8988T (cell line): ENCODE data around the gene TMEM269.
A peak's percentile ranks its signal among the peaks of the same experiment; 100 is the strongest.
"Not testable (repeated sequence)": the region's sequence is repeated elsewhere in the genome, so short reads cannot be mapped to it uniquely, and the experiment has no call there.

Experiments used
- DNase-seq: peaks from one replicate; pipeline ENCODE4 v3.0.0; 2011

The TMEM269 gene

DNA sequence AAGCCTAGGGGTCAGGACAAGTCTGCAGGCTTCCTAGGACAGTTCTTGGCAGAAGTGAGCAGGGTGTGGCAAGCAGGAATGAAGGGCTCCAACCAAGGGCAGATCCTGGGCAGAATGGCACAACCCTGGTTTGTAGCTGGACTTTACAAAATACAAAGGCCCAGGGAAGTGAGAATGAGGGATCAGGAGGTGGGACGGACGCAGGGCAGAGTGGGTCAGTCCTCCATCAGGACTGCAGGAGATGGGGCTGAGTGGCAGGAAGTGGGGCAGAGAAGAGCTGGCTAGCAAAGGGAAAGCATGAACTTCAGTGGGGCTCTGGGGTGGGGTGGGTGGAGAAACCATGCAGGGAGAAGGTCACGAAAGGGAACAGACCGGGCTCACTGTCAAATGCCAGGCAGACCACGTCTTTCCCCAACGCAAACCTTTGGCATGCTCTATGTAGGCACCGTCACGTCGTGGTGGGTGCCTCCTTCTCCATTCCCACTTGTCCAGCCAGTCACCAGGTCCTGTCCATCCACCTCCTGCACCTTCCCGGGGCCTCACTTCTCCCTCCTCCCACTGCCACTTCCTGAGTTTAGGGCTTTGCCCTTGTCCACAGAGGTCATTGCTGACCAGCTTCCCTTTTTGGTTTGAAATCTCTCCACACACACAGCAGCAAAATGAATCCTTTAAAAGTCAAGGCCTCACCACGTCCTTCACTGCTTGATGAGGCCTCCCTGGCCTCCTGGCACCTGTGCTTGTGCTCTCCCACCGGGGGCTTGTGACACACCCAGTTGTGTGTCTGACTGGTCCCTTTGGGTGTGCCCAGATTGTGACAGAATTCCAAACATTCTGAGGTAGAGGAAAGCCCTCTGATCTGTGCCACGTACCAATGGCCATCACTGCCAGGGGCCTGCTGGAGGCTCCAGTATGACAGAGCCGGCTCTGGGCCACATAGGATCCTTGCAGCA lies 36.1 kb upstream of the TMEM269 start:
- no peak for DNase-seq

DNA sequence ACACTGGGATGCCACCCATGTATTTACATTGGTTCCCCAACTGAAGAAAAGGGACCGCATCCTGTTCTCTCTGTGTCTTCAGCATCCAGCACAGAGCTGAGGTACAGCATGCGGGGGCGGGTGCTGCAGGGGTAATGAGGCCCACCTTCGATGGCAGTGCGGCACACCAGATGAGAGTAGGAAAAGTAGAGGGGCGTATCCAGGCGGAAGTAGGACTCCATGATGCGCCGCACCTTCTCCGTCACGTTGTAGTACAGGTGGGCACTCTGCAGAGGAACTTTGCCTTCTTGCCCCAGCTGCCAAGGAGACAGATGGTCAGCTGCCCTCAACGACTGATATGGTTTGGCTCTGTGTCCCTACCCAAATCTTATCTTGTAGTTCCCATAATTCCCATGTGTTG lies 34.8 kb upstream of the TMEM269 start:
- DNase-seq: no peak

DNA sequence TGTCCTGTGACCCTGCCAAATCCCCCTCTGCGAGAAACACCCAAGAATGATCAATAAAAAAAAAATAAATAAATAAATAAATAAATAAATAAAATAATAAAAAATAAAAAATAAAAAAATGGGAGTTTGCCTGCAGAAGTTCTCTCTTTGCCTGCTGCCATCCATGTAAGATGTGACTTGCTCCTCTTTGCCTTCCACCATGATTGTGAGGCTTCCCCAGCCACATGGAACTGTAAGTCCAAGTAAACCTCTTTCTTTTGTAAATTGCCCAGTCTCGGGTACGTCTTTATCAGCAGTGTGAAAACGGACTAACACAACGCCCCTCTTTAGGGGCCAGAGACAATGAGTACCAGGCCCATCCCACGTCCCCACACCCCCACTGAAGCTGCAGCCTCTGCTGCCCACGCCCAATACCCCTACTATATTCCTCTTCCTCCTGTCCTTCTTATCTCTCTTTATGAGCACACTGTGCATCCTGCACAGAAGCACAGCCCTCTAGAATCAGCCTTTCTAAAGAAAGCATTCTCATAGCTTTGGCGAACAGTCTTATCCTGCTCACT lies 33.2 kb upstream of the TMEM269 start:
- DNase-seq: not testable (repeated sequence)

DNA sequence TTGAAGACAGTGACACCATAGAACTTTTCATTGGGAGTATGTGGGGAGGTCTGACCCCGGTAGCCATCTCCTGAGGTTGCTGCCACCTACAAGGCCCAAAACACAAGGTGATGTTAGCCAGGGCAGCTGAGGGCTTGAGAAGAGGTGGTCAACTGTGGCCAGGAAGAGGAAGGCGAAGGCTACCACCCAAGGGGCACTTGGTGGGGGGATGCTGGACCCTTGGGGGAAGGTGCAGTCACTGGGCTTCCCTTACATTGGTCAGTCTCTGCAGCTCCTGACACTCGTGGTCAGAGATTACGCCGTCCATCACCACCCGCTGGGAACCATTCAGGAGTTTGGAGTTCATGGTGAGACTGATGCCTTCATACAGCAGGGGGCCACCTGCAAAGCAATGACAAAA lies 32.5 kb upstream of the TMEM269 start:
- no peak for DNase-seq

DNA sequence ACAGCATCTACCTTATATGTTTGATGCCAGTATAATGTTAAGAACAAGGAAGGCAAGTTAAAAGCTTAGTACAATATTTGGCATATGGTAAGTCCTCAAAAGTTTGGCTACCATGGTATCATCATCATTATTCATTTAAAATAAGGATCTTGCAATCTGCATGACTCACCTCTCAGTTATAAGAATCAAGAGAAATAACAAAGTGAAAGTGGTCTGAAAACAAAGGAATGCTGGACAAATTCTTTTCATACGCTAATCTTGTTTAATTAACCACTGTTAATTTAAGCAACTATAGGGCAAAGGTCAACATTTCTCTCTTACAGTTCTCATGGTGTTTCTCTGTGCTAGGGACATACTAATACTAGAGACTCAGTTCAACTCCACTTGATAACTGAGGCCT lies 31.7 kb upstream of the TMEM269 start:
- no peak for DNase-seq

DNA sequence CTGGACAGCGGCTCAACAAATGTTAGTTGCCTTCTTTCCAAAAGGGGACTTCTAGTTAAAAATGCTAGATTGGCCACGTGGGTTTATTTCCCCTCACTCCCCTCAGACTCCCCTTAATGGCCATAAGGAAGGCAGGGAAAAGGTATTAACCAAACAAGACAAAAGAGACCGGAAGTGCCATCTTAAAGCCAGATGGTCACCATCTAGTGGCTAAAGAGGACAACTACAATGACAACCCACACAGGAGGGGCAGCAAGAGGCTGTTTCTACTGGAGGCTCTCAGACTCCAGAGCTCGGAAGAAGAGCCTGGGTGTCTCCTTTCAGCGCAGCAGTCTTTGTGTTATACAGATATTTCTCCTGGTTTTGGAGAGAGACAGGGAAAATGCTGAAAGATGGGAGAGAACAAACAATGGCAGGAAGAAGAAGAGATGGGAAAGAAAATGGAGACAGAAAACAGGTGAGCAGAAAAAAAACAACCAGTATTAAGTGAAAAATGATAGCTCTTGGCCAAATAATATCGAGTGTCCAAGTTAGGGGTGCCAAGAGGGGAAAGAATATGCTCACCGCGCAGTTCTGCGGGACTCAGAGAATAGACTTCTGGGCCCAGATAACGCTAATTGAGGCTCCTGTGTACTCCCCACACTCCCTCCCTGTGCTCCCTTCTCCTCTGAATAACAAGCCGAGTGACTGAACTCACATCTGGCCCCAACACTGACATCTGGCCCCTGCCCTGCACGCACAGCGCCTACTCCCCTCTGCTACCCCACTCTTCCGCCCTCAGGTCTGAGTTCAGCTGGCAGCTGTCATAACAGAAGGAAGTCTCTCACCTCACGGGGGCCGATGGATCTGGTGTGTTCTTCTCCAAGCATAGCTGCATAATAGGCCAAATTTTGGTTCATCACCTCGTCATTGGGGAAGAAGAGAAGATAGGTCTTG lies 27.6 kb upstream of the TMEM269 start:
- peak; percentile 62 for DNase-seq

DNA sequence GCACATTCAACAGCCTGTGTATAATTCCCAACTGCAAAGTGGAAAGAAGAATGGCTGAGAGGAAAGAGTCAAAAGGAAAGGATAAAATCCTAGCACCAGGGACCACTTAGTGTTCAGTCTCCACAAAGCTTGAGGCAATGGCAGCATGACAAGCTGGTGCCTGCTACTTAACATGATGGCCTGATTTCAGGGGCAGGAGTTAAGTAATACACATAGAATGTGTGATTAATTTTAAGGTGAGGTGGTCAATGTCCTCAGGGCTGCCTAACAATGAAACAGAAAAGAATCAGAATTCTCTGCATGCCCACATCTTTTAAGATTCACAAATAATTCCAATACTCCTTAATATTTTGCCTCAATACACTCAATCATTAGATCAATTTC lies 26.9 kb upstream of the TMEM269 start:
- DNase-seq: no peak

DNA sequence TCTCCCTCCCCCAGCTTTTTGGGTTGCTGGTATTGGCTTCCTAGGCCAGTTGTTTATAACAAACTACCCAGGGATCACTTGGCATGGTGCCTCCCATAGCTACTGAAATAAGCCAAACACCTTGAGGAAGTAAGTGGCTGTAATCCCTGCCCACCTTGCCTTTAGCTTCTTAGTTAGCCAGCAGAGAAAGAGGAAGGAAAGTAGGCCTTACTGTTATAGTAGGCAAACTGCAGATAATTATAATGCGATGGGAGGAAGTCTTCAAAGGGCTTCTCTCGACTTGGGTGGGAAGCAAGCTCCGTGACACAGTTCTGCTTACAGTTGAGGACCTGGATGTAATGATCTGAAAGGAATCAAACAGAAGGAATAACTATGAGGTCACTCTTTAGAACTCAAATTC lies 26.1 kb upstream of the TMEM269 start:
- DNase-seq: no peak

DNA sequence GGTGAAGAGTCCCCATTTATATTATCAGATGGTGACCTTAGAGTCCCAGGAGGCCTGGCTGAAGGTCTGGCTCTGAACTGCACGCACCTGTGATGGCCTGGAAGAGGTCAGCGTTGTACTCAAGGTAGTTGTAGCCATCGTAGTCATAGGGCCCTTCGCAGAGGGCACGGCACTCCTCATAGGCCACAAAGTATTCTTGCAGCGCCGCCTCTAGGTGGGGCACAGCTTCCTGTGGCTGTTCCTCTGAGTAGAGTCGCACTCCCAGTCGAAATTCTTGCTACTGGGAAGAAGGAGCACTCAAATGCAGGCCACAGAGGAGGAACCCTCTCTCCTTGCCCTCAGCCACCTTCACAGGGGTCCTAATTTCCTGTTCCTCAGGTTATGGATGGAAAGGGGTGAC lies 25.7 kb upstream of the TMEM269 start:
- DNase-seq: no peak

DNA sequence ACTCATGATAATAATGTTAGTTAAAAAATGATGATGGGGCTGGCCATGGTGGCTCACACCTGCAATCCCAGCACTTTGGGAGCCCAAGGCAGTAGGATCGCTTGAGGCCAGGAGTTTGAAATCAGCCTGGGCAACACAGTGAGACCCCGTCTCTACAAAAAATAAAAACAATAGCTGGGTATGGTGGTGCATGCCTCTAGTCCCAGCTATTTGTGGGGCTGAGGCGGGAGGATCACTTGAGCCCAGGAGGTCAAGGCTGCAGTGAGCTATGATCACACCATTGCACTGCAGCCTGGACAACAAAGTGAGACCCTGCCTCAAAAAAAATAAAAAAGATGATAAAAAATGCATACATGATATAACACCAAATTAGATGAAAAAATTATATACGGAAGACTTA lies 23.2 kb upstream of the TMEM269 start:
- DNase-seq: no peak

DNA sequence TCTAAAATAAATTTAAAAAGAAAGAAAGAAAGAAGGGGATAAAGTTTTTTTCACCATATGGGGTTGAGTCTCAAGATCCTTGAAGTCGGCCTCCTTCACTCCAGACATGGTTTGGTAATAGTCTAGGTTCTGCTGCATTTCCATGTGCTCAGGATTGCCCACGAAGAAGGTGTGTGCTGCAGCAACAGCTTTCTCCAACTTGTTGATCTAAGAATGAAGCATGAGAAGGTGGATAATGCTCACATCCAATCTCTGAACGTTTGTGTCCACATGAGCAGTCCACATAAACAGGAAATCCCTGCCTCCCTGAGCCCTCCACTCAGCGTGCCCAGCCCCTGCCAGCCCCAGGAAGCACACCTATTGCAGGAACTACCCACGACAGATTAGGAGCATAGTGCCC lies 22.5 kb upstream of the TMEM269 start:
- DNase-seq: no peak

DNA sequence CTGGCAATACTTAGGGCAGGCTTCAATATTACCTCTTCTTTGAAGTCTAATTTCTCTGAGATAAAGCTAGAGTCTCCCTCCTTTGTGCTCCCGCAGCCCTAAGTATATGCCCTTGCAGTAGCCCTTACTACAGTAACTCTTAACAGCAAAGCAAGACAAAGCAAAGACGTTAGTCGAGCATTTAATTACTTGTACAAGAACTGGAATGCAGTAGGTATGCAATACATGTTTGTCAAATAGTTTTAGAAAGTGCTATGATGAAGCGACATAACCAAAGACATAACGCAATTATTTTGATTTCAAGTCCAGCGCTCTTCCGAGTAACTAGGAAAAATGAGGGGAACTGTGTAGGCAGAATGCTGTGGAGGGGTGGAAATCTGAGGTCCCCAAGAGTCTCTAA lies 19.5 kb upstream of the TMEM269 start:
- no peak for DNase-seq

DNA sequence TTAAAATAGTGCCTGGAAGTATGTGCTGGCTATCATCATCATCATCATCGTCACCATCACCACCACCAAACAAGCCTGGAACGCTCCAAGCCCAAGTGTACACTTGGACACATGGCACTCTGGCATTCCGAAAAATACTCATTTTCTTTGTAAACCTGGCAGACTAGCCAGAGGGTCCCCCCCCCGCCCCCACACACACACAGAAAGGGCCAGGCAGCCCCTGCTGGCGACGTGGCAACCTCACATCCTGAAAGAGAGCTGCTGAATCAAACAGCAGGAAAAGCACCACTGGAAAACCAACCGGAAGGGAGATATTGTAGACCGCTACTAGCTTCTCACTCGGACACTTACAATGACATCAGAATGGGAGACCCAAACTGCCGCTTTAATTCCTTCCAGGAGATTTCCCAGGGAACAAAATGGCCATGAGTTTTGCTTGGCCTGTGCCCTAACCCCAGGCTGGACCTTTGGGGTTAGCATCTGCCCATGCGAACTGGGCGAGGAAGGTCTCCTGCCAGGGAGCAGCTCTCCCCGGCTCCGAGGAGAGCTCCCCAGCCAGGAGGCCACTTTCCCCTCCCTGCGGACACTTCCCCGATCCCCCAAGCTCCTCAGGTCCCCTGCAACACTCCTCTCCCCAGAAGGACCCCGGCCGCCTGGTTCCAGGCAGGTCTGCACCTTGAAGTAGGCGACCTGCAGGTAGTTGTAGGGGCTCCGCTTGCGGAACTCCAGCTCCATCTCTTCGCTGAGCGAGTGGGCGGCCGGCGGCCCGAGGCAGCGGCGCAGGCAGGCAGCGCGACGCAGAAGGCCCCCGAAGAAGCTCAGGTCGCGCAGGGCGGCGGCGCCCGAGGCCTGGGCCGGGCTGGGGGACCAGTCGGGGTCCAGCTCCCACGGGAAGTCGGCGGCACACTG lies 18.7 kb upstream of the TMEM269 start:
- DNase-seq: no peak

DNA sequence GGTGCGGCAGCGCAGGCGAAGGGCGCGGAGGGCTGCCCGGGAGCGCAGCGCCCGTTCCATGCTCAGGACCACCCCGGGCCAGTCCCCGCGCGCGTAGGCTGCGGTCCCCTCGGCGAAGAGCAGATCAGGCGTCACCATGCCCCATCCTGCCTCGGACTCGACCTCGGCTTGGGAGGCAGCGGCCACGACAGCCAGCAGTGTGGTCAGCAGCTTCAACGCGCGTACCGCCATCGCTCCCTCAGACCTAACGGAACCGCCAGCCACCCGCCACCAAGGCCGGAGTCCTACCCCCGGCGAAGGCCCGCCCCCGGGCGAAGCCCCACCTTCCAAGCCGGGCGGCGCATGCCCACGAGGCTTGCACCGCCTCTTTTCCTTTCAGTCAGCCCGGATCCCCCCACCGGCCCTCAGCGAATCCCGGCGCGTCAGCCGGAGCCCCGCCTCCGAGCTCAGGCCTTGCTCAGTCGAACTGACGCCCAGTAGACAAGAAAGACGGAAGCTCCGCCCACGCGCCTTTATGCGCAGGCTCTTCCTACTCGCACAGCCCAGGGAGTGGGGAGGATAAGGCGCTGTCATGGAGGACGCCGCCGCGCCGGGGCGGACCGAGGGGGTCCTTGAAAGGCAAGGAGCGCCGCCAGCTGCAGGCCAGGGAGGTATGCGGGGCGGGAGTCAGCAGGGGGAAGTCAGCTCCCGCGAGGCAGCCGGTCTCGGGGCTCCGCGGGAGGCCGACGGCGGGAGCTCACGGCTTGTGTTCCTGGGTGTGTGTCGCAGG lies 17.9 kb upstream of the TMEM269 start, which contains the start of the genes C1orf50 and P3H1:
C1orf50 (plus strand) TSS at position 509 of the 769 bp plus-strand sequence; CDS start at position 572, 63 bp downstream.
P3H1 (minus strand) TSS at position 288 of the 769 bp plus-strand sequence; CDS start at position 231, 57 bp downstream.
- DNase-seq: peak; percentile 60

DNA sequence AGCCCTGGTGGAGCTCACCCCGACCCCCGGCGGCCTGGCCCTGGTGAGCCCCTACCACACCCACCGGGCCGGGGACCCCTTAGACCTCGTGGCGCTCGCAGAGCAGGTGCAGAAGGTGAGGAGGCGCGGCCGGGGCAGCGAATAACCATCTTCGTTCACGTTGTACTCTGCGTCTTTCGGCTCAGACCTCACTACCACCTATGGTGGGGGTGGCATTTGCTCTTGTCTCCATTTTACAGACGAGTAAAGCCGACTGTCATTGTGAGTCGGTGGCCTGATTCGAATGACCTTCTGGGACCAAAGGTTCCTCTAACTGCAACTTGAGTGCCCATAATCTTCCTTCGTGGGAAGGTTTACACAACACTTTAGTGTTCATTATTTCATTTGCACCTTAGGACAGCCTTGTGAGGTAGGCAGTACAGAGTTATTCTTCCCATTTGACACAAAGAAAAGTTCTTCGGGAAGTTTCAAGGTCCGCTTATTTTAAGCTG lies 17.2 kb upstream of the TMEM269 start:
- DNase-seq: no peak

DNA sequence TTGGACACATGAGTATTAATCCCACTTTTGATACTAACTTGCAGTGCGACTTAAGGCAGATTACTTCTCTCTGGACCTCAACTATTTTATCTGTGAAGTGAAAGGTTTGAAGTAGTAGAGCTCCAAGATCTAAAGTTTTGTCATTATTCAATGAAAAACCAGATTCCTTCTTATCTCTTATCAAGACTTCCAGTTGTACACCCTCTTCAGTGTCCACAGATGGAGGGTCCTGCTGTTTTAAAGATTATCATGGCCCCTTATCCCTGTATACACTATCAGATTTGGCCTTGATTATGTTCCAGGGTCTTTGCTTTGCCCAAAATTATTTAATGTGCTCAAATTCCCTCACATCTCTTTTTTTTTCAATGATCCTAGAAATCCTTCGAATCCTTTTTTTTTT lies 16.6 kb upstream of the TMEM269 start:
- no peak for DNase-seq

DNA sequence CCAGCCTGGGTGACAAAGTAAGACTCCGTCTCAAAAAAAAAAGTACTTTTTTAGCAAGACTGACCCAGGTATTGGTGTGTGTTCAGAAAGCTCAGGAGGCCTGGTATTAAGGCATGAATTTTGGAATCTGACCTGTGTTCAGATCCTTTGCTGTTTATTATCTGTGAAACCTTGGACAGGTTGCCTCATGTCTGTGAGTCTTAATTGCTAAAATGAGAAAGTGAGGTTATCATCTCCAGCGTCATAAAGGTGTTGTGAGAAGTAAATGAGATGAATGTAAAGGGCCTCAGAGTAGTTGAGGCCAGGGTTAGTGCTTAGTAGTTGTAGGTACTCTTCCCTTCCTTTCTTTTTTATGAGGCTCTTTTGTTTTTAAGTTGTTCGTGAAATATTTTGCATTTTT lies 15.0 kb upstream of the TMEM269 start:
- DNase-seq: no peak

DNA sequence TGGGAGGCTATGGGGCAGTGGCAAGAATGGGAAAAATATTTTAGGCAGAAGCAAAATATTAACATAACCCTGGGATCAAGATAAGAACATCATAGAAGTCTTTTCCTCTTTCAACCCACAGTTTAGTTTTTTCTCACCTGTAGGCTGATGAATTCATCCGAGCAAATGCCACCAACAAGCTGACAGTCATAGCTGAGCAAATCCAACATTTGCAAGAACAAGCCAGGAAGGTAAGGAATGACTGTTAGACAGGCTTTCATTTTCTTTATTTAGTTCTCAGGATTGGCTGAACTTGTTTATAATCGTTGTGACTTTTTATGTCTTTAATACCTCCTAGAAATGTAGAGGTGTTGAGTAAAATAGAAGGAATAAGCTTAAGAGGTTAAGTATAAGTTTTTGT lies 11.4 kb upstream of the TMEM269 start:
- no peak for DNase-seq

DNA sequence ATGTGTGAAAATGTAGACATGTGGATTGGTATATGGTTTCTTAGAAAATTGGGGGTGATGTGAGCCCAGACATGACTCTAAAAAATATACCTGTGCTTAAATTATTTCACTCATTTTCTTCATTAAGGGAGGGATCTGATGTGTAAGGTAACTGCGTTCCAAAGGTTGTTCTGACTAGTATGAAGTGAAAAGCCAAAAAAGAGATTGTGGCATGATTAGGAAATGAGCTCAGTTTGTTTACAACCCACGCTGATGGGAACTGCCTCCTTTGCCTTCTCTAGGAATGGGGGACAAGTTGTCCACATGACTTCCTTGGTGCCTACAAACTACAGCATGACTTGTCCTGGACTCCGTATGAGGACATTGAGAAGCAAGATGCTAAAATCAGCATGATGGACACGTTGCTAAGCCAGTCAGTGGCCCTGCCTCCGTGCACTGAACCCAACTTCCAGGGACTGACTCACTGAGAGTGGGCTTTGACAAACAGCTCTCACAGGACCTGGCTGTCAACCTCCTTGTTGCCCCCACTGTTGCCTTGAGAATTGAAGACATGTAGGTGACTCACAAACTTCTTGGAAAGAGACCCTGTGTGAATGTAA lies 9.8 kb upstream of the TMEM269 start:
- DNase-seq: no peak

DNA sequence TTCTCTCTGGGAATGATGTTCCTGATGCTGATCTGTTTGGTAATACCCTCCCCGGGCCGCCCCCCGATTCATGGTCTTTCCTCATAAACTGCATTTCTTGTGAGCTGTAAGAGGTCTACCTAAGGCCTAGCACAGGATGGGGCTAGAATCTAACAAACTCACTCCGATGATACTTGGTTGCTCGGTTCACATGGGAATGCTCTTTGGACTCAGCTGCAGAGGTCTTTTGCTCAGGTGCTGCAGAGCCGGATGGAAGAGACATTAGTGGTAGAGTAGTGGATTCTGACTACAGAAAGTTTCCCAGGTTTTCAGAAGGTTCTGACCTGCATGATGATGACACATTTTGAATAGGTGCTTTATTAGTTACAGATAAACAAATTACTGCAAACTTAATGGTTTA lies 8.3 kb upstream of the TMEM269 start:
- no peak for DNase-seq

DNA sequence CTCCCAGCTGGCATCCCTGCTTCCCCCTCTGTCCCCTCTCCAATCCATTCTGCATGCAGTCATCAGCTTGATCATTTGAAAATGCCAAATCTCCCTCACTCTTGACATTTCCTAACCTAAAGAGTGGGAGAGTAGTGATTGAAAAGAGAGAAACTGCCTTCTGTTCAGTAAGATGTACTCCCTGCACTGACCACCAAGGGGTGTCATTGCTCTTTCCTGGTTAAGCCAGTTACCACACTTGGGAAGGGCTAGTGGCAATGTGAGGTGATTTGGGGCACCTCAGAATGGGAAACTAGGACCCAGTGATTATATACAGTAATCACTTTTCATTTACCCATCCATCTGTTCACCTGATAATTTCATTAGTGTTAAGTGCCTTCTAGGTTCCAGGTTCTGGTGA lies 6.9 kb upstream of the TMEM269 start:
- no peak for DNase-seq
